K562 (cell line): ENCODE data around the gene PITHD1. TPM values are rescaled to one million over a fixed set of nuclear protein-coding genes. Genes with fewer than 3 reads are reported as not detected.

Experiments
- BRF1 ChIP-seq: IDR thresholded peaks from 3 replicates; pipeline ENCODE4 v1.6.1; 2011; ENCODE audit warnings: borderline replicate concordance, mild to moderate bottlenecking; ENCODE audit not compliant: insufficient read length; ENCODE audit errors: extremely low read depth
- CBX3 ChIP-seq, 2 experiments: IDR thresholded peaks; 1 replicate in 1 of 2; 2 replicates in 1 of 2; pipeline ENCODE4 v1.6.1; 2012; ENCODE audit warnings: inconsistent platforms in 2 of 2, low read length in 2 of 2, borderline replicate concordance in 1 of 2, control low read depth in 1 of 2
- CCAR2 ChIP-seq: fragments of 200-400 bp; formaldehyde crosslinking; IDR thresholded peaks from 2 replicates; pipeline ENCODE4 v1.6.1; 2017; ENCODE audit warnings: mild to moderate bottlenecking, low read depth, low read length
- E2F3 ChIP-seq: fragments of 250-450 bp; sonication (Bioruptor Pico); IDR thresholded peaks from 2 replicates; pipeline ENCODE4 v1.4.0; 2020; ENCODE audit warnings: mild to moderate bottlenecking
- ELF1 ChIP-seq: fragments of 200-800 bp; sonication (Bioruptor generic); IDR thresholded peaks from 2 replicates; pipeline ENCODE4 v1.6.1; 2016; ENCODE audit warnings: missing genetic modification characterization, missing compliant biosample characterization
- EWSR1 ChIP-seq: fragments of 450-650 bp; IDR thresholded peaks from 2 replicates; pipeline ENCODE4 v1.6.1; 2018; ENCODE audit warnings: borderline replicate concordance, mild to moderate bottlenecking, low read depth, moderate library complexity; ENCODE audit not compliant: partially characterized antibody
- FOXA3 ChIP-seq, 2 experiments: fragments of 450-650 bp in 1 of 2; sonication (generic) in 1 of 2; formaldehyde crosslinking; IDR thresholded peaks in 1 of 2; conservative IDR thresholded peaks in 1 of 2; 2 replicates each; pipeline versions ENCODE4 v1.4.0 to v1.8.0; 2020 to 2022; ENCODE audit warnings: mild to moderate bottlenecking in 2 of 2, missing genetic modification reagents in 1 of 2
- HES1 ChIP-seq: fragments of 450-650 bp; IDR thresholded peaks from 2 replicates; pipeline ENCODE4 v1.6.1; 2016; ENCODE audit warnings: low read depth, mild to moderate bottlenecking, moderate library complexity
- MAFG ChIP-seq: fragments of 450-650 bp; conservative IDR thresholded peaks from 2 replicates; pipeline ENCODE4 v1.6.1; 2016; ENCODE audit warnings: missing genetic modification characterization, missing compliant biosample characterization
- MYBL2 ChIP-seq, 2 experiments: fragments of 450-650 bp in 1 of 2; sonication (generic) in 1 of 2; formaldehyde crosslinking in 1 of 2; IDR thresholded peaks; 2 replicates each; pipeline versions ENCODE4 v1.6.1 to v1.8.1; 2017 to 2022; ENCODE audit warnings: borderline replicate concordance in 1 of 2, inconsistent platforms in 1 of 2, low read depth in 1 of 2, mild to moderate bottlenecking in 1 of 2, missing genetic modification reagents in 1 of 2, moderate library complexity in 1 of 2
- NFIC ChIP-seq: fragments of 450-650 bp; IDR thresholded peaks from 2 replicates; pipeline ENCODE4 v1.6.1; 2017; ENCODE audit warnings: mild to moderate bottlenecking, inconsistent platforms
- PCBP1 ChIP-seq: fragments of 200-400 bp; formaldehyde crosslinking; IDR thresholded peaks from 2 replicates; pipeline ENCODE4 v1.6.1; 2018; ENCODE audit warnings: mild to moderate bottlenecking, low read depth, low read length; ENCODE audit not compliant: poor library complexity, severe bottlenecking
- PHF8 ChIP-seq: fragments of 200-600 bp; sonication (generic); IDR thresholded peaks from 2 replicates; pipeline ENCODE4 v1.6.1; 2012; ENCODE audit warnings: mixed run types, mild to moderate bottlenecking, inconsistent platforms, low read length, moderate library complexity, borderline replicate concordance
- SMARCA4 ChIP-seq: fragments of 450-650 bp; IDR thresholded peaks from 2 replicates; pipeline ENCODE4 v1.6.1; 2016
- TARDBP ChIP-seq: fragments of 450-650 bp; IDR thresholded peaks from 2 replicates; pipeline ENCODE4 v1.6.1; 2016
- XRCC4 ChIP-seq: IDR thresholded peaks from one replicate; pipeline ENCODE4 v1.6.1; 2011; ENCODE audit not compliant: insufficient read depth, insufficient read length; ENCODE audit errors: extremely low read depth
- ZBTB7A ChIP-seq: IDR thresholded peaks from 2 replicates; pipeline ENCODE4 v1.6.1; 2011; ENCODE audit warnings: low read depth, mild to moderate bottlenecking, low read length, moderate library complexity, borderline replicate concordance; ENCODE audit not compliant: control insufficient read depth
- ZC3H4 ChIP-seq: sonication (generic); formaldehyde crosslinking; IDR thresholded peaks from 2 replicates; pipeline ENCODE4 v1.9.0; 2021; ENCODE audit warnings: missing genetic modification reagents, borderline replicate concordance
- ZNF12 ChIP-seq: sonication (generic); formaldehyde crosslinking; IDR thresholded peaks from 2 replicates; pipeline ENCODE4 v1.4.0; 2020; ENCODE audit warnings: mild to moderate bottlenecking, missing genetic modification reagents
- ZNF217 ChIP-seq: sonication (generic); formaldehyde crosslinking; IDR thresholded peaks from 2 replicates; pipeline ENCODE4 v1.8.0; 2022; ENCODE audit warnings: mild to moderate bottlenecking, missing genetic modification reagents
- ZNF696 ChIP-seq: fragments of 250-450 bp; sonication (Bioruptor Pico); conservative IDR thresholded peaks from 2 replicates; pipeline ENCODE4 v1.4.0; 2020; ENCODE audit warnings: mild to moderate bottlenecking, moderate library complexity
- ZNF707 ChIP-seq: fragments of 250-450 bp; sonication (Bioruptor Pico); conservative IDR thresholded peaks from 2 replicates; pipeline ENCODE4 v1.8.0; 2022; ENCODE audit warnings: inconsistent platforms, mild to moderate bottlenecking, moderate library complexity
- ZSCAN29 ChIP-seq: fragments of 450-650 bp; IDR thresholded peaks from 2 replicates; pipeline ENCODE4 v1.6.1; 2017
- polyA plus RNA-seq, 8 experiments: library from polyadenylated mRNA; depleted of rRNA in 4 of 8; stranded (reverse) in 5 of 8; unstranded in 3 of 8; fragments of >200 nt; fragmentation: Nextera tagmentation in 2 of 8; fragmentation: Illumina TruSeq in 1 of 8; extraction: Ambion mirVana in 2 of 8; extraction: Trizol in 1 of 8; gene quantifications; 2 replicates each; pipeline versions ENCODE4 v1.2.1 to v1.2.3, GENCODE V29; 2011 to 2014; ENCODE audit warnings: inconsistent platforms in 1 of 8, missing spikeins in 1 of 8
- total RNA-seq, 7 experiments: library from RNA; depleted of rRNA in 6 of 7; stranded (reverse); fragments of >200 nt in 6 of 7; fragmentation: Illumina TruSeq in 2 of 7; extraction: Trizol in 2 of 7; gene quantifications; 2 replicates each; pipeline versions ENCODE4 v1.2.1 to v1.2.3, GENCODE V29; 2011 to 2021; ENCODE audit warnings: low replicate concordance in 1 of 7

Gene PITHD1
- total and polyA plus RNA-seq, 9 of the 15 experiments (the other 6 are each of a cell fraction or from before 2014, with no cell fraction given) = 46.5 to 175 (median 149) TPM

GRCh38 chr1:23777979-23778814, at the start of gene PITHD1 (continued):
- peak in 1 of 2 experiments; percentile 91; a peak in 2 of 3 replicates for TF ChIP-seq CBX3 (IDR thresholded peaks at IDR 0.05; ENCODE audit: borderline replicate concordance in 1 of 2, low read length in 2 of 2)
- TF ChIP-seq PHF8 = peak; percentile 98
- TF ChIP-seq ZNF696 (CRISPR knock-in tag) = no peak
- peak; percentile 61; the same call in 1 of the 2 replicates for TF ChIP-seq TARDBP
- peak; percentile 95 for TF ChIP-seq SMARCA4
- TF ChIP-seq NFIC = peak; percentile 84
- TF ChIP-seq ZBTB7A = no peak; the same call in 1 of the 2 replicates
- 0 out of 4 replicates have a peak, but pooled peaks of 1 of the 2 experiments have one; percentile 29 for TF ChIP-seq FOXA3 (CRISPR knock-in tag; conservative IDR thresholded peaks at IDR 0.05 in 1 of 2, IDR thresholded peaks at IDR 0.05 in 1 of 2)
- TF ChIP-seq ZNF12 = 0 out of 2 replicates have a peak, but pooled peaks have one; percentile 6
- TF ChIP-seq CCAR2 = no peak
- TF ChIP-seq ZSCAN29 = no peak
- peak; percentile 64; the same call in 1 of the 2 replicates for TF ChIP-seq HES1
- TF ChIP-seq XRCC4 = no peak
- TF ChIP-seq E2F3 (CRISPR knock-in tag) = no peak
- peak; percentile 57; the same call in 1 of the 2 replicates for TF ChIP-seq ELF1 (tag)
- TF ChIP-seq MAFG (tag) = no peak
- TF ChIP-seq BRF1 = no peak
- TF ChIP-seq PCBP1 = no peak
- no peak for TF ChIP-seq ZNF217 (CRISPR knock-in tag)
- TF ChIP-seq MYBL2 (IDR thresholded peaks at IDR 0.05; ENCODE audit: low read depth) = no peak
- TF ChIP-seq MYBL2 (CRISPR knock-in tag; IDR thresholded peaks at IDR 0.05; ENCODE audit: borderline replicate concordance) = no peak
- TF ChIP-seq EWSR1 = no peak
- peak; percentile 19; the same call in 1 of the 2 replicates for TF ChIP-seq ZC3H4 (CRISPR knock-in tag)
- no peak for TF ChIP-seq ZNF707 (CRISPR knock-in tag)
